HG02973 (cell line): ENCODE results near the gene MYO18A.
"Not testable (repeated sequence)": the region's sequence is repeated elsewhere in the genome, so short reads cannot be mapped to it uniquely, and the experiment has no call there.

ENCODE experiments used
- ATAC-seq: cut with Tn5 transposase; IDR thresholded peaks from one replicate; pipeline ENCODE4 v1.9.1; 2021; ENCODE audit warnings: moderate library complexity; ENCODE audit not compliant: unreplicated experiment

Gene MYO18A

DNA sequence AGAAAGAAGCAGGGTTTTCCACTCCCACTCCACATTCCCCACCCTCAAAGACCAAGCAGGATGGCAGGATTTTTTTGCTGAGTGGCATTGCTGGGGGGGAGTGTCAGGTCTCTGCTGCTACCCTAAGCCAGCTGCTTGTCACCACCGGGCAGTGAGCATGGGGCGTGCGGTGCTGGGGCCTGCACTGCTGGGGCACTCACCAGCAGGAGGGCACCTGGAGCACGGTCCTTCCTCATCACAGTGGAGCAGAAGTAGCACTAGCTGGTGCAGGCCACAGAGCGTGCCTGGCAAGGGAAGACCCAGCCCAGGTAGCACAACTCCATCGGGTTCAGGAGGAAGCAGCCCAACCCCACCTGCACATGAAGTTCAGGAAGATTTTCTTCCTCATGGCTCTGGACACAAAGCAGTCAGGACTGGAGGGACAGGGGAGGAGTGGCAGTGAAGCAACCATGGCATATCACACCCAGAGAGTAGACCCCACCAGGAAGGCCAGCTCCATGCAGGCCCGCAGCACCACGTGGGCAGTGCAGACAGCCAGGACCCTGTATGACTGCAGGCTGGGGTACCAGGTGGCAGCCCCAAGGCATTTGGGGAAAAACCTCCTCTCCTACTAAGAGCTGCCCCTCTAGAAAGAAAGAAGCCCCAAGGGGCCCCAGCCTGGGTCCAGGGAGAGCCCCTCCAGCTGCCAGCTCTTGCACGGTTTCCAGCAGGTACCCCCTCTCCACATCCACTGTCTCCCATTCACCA lies 16.7 kb upstream of the MYO18A start:
- ATAC-seq, result no peak

DNA sequence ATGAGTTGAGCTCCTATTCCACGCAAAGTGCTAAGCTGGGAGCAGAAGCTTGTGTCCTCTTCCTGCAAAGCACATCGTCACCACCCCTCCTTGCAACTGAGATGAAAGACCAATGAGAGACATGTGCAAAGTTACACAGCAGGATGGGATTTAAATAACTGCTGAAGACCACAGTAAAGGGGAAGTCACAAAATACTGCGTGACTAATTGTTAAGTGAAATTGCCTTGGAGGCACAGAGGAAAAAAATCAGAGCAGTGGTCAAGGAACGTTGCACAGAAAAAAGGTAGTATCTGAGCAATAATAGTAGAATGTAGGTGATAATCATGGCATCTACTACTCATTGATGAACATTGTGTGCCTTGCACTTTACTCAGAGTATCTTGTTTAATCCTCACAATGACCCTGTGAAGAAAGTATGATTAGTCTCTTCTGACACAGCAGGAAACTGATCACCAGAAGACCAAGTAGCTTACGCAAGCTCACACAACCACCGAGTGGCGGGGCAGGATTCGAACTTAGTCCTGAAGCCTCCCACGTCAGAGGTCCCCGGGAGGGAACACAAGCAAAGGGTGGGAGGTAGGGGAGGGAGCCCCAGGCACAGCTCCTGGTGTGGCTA lies 15.4 kb upstream of the MYO18A start:
- no peak for ATAC-seq

DNA sequence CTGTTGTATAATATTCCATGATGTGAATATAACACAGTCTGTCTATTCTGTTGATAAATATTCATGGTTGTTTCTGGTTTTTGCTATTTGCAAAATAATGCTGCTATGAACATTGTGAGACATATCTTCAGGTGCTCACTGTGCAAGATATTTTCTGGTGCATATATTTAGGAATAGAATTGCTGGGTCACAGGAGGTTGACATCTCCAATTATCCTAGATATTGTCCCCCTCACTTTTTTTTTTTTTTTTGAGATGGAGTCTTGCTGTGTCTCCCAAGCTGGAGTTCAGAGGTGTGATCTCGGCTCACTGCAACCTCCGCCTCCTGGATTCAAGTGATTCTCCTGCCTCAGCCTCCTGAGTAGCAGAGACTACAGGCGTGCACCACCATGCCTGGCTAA lies 14.5 kb upstream of the MYO18A start:
- no peak for ATAC-seq

DNA sequence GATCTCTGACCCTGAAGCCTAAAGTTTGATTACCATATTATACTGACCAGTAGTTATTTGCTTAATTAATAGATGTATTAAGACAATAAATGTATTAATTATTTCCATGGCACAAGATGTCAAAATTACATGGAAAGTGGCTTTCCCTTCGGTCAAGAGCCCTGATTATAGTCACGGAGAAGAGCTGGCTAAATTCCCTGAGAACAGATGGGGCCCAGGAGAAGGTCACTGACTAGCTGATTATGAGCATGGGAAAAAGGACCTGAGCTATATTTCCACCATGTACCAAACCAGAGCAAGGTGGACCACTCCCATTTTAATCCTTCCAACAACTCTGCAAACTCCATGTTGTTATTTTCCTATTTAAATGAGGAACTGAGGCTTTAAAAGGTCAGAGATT lies 12.9 kb upstream of the MYO18A start:
- no peak for ATAC-seq

DNA sequence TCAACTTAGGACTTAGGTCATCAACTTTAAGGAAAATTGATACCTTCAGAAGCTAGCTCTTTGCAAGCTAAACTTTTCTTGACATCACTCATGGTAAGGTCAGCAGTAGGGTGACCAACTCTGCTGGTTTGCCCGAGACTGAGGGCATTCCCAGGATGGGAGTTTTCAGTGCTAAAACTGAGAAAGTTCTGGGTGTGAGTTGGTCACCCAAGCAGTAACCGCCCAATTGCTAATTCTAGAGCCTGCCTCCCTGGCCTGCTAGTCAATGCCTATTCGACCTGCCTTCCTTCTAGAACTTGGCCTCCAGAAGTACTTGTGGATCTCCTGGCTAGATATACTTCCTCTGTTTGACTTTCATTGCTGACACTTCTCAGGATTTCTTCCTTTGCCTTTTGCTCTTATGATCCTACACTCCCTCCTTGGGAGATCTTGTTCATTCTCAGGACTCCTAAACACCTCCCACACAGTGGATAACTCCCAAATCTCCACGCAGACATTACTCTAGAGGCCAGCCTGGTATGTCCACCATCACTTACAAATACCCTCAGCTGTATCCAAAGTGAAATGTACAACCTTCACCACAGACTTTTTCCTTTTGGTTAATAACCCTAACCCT lies 10.5 kb upstream of the MYO18A start:
- ATAC-seq, result no peak

DNA sequence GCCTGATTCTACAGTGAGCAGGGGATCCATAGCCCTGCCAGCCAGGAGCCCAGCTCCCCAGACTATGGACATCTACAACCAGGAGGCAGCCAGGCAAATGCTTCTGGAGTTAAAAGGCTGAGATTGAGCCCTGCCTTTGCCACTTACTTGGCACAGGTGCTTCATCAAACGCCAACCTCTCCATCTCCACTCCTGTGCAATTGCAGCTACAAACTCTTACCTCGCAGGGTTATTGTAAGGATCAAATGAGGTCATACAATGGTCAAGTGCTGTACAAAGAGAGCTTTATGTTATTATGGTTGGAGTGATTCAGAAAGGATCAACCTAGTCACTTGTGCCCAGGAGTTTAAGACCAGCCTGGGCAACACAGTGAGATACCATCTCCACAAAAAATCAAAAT lies 9.8 kb upstream of the MYO18A start:
- no peak for ATAC-seq

DNA sequence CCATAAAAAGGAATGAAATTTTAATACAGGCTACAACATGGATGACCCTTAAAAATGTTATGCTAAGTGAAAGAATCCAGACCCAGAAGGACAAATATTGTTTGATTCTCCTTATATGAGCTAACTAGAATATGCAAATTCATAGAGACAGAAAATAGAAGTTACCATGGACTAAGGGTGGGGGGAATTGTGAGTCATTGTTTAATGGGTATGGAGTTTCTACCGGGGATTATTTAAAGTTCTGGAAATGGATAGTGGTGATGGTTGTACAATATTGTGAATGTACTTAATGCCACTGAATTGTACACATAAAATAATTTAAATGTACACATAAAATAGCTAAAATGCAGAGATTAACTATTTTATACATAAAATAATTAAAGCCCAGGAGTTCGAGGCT lies 9.2 kb upstream of the MYO18A start:
- no peak for ATAC-seq

DNA sequence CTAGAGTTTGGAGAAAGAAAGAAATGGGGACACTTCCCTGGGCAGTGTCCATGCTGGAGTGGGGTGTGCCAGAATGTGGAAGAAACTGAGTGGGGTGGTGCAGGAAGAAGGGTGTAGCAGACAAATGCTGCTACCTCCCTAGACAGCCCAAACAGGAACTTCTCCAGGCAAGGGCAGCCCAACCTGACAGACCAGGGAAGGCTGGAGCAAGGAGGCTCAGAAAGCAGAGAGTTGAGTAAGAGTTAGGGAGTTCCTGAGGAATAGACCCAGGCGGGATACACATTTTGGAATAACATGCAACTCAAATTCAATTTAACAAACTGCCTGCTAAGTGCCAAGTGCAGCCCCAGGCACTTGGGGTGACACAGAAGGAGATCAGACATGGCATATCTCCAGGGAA lies 1.0 kb upstream of the MYO18A start:
- no peak for ATAC-seq

DNA sequence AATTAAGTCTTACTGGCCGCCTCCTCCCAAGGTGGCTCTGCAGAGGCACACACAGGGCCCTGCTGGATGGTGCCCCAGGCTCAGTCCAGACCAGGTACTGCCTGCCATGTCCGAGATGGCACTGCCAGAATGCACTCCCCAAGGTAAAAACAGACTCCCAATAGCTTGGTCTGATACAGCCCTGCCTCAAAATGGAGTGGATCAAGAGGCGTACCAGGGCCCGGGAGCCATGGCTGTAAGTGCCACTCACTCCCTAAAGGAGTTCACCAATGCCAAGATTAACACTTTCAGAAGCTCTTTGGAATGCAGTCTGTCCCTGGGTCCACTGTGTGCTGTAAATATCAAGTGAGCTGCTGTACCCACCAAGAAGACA lies 576 bp upstream of the MYO18A start:
- ATAC-seq, result no peak

DNA sequence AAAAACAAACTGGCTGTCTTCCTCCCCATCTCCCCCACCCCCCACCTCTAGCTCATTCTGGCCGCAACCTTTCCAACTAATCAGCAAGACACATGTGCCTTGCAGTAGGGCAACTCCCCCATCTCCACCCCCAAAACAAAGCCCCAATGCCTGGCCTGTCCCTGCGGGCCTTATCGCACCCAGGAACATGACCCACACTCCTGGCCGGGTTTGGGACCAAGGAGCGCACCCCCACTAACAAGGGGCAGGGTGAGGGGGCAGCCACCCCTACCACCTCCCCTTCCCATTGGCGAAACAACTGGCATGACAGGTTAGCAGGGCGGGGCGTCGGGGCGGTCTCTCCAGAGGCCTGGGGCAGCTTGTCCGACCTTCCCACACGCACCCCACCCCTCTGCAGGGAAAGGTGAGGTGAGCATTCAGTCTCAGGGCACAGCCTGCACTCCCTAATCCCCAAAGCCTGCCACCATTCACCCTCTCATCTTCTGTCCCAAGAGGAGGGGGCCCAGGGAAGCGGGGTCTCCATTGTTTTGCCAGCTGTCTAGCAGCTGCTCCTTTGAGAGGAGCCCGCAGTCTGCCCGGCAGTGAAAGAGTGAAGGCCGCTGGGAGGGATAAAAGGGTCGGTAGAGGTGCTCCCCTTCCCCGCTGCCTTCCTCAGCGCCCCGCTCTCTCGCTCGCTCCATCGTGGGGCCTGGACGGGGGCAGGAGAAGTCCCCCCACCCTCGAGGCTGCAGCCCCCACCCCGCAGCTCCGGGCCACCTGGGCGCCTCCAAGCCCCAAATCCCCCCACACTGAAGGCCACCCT lies 765 bp downstream of the MYO18A start:
- no peak for ATAC-seq

DNA sequence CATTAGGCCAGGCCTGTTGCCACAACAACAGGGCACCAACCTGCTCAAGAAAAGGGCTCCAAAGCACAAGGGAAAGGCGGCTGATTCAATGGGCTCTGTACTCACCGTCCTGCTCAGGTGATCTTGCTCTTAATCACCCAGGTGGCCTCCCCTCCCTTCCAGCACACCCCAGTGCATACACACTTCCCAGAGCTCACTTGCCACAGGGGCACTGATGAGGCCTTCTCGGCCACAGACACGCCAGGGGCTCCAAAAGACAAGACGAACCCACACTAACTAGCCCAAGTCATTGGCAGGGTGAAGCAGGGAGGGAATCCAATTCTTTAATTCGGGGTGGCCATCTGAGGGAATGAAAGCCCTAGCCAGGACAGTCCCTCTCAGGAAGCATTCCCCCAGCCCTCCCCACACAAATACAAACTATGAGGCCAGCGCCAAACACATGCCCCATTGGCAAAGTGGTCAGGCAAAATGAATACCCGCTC lies 1.4 kb downstream of the MYO18A start:
- no peak for ATAC-seq

DNA sequence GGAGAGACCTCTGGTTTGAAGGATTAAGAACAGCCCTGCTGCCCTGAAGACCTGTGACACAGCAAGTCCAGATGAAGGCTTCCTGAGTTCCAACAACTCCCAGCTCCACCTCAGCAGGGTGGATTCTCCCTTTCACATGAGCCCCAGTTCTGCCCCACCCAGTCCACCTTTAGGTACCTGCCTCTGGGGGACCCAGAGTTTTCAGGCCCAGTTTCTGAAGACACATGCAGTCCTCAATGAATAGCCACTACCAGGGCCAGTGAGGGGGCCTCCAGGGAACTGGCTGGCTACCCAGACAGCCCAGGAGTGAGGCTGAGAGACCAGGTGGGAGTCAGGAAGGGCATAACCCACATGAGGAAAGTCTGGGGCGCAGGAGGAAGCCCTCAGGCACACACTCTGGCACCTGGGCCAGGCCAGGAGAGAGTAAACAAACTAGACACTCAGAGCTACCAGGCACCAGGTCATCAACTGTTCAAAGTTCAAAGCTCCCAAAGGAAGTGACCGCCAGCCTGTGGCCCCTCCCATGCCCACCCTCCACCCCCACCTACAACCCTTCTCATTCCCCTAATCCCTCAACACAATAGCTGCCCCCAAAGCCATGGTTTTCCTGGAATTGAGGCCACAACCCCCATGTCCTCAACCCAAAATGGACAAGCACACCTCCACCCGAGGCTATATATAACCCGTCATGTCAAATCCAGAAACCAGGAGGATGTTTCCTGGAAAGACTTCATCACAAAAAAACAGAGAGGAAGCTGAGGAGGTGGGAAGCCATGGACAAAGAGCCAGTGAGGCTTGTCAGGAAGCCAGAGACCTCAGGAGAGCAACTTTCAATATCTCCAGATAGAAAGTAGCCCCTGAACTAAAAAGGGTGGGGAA lies 2.1 kb downstream of the MYO18A start:
- no peak for ATAC-seq

DNA sequence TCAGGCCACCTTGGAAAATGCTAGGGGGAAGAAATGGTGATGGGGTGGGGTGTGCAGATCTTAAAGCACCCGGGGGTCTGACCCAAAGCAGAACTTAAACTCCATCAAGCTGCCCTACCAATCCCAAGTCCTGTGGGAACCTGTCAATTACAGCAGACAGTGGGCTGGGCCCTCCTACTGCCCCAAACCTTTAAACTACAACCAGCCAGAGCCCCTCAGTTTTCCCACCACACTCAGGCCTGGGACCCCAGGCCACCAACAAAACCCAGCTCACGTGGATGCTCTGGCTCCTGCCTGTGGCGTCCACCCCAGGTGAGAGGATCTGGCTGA lies 2.7 kb downstream of the MYO18A start:
- no peak for ATAC-seq

DNA sequence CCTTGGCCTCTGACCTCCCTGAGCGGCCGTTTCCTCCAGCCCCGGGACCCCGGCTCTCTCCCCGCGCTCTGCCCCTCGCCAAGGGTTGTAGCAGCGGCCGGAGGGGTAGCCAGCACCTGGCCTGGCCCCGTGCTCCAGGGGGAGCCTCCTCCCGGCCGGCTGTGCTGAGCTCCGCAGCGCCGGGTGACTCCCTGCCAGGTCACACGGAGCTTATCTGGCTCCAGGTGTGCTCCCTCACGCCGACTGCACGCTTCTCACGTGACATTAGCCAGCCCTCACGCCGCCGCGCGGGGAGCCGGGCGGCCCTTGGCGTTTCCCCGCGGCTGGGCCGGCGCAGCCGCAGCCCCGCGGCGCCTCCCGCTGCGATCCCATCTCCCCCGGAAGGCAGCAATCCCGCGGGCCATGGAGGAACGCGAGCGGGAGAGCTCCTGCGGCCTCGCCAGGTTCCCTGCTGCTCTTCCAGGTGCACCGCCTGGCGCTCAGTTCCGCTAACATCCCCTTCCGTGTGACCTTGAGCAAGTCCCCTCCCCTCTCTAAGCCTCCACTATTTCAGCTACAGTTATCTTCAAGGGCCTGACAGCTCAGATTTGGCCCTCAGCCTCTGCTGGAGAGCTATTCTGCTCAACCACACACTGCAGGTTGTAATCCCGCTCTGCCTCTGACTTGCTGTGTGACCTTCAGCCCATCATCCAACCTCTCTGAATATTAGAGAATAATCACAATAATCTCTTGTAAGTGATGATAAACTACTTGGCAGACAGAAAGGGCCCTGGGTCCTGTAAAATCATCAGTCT lies 3.4 kb downstream of the MYO18A start:
- no peak for ATAC-seq

DNA sequence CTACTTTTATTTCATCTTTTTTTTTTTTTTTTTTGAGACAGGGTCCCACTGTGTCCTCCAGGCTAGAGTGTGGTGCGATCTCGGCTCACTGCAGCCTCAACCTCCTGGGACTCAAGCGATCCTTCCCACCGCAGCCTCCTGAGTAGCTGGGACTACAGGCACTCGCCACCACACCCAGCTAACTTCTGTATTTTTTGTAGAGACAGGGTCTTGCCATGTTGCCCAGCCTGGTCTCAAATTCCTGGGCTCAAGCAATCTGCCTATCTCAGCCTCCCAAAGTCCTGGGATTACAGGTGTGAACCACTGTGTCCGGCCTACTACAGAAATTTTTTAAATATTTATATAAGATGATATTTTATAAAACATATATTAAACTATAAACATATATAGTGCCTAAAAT lies 4.8 kb downstream of the MYO18A start:
- ATAC-seq, result no peak

DNA sequence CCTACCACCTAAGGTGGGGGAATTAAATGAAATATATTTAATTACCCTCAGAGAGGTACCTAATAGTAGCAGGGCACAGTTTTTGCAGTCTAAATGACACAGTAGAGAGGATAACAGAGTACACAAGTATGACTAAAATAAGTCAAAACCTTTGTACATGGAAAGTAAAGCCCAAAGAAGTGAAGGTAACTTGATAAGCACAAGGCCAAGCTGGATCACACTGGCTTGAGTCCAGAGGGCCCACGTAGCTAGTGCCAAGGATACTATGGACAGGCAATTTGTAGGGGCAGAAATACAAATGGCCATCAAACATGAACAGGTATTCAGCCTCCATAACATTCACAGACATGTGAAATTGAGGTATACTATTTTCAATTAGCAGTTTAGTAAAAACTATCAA lies 7.6 kb downstream of the MYO18A start:
- no peak for ATAC-seq

DNA sequence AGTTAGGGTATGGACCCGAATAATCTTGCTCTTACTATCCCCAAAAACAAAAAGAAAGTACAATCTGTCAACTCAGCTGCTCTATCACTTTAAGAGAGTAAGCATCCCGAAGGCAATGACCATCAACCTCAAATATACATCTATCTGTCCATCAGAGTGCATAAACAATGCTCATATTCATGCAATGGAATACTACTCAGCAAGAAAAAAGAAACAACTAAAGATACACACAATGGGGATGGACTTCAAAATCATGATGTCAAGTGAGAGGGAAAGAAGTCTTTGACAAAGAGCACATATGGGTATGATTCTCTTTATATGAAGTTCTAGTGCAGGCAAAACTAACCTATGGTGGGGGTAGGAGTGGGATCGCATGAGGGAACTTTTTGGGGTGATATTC lies 9.5 kb downstream of the MYO18A start:
- ATAC-seq, result no peak

DNA sequence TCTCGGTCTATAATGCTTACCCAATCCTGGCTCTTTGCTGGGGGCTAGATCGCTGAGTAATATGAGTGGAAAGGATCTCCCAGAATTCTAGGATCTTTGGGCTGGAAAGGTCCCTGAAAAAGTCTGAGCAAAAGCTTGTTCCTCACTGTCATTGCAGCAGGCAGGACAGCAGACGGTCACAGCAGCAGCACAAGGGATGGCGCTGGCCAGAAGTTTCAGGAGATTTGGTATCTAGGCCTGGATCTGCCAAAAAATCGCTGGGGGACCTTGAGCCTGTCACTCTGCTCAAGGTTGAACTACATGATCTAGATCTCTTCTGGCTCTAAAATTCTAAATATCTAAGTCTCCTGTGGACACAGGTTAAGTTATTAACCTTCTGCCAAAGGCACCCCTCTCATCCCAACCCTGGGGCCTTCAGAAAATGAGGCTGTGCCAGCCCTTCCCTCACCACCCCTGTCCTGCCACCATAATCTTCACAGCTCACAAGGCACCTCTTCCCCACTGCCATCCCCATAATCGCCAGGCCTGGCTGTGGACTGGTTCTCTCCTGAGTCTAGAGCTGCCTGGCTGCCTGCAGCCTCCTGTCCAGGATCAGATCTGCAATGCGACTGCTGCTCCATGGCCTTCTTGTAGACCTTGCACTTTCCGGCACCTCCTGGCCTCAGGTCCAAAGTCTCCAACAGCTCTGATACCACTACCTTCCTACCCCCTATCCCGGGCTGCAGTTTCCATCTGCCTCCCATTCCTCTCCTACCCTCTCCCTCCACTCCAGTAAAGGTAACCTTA lies 10.2 kb downstream of the MYO18A start:
- no peak for ATAC-seq

DNA sequence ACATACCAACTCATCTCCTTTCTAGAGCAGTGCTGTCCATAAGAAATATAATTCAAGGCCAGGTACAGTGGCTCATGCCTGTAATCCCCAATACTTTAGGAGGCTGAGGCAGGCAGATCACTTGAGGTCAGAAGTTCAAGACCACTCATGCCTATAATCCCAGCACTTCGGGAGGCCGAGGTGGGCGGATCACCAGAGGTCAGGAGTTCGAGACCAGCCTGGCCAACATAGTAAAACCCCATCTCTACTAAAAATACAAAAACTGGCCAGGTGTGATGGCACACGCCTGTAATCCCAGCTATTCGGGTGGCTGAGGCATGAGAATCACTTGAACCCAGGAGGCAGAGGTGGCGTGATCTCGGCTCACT lies 11.5 kb downstream of the MYO18A start:
- ATAC-seq, result not testable (repeated sequence)
